Body of pancreas (tissue), 4 donors: ENCODE measurements around the gene FBXO45. TPM values are rescaled to one million over a fixed set of nuclear protein-coding genes. Genes with fewer than 3 reads are reported as not detected.

Experiments used
- ATAC-seq: fragments of 150-250 bp; one replicate; pipeline ENCODE4 v1.9.1; 2016
- DNase-seq, 4 donors: peaks; one replicate each; pipeline ENCODE4 v3.0.0-alpha.2; 2019
- H3K27ac ChIP-seq, 4 donors: fragments of 200-600 bp; sonication (generic); 1 replicate in 3 of 4; 2 replicates in 1 of 4; pipeline versions ENCODE4 v1.5.1 to v1.6.1; 2016 to 2019; ENCODE audit warnings: mild to moderate bottlenecking in 1 of 4, mixed read lengths in 1 of 4, moderate library complexity in 1 of 4
- H3K27me3 ChIP-seq, 2 donors: fragments of 200-600 bp; sonication (generic); one replicate each; pipeline ENCODE4 v1.6.0; 2016; ENCODE audit warnings: mild to moderate bottlenecking in 1 of 2
- H3K36me3 ChIP-seq, 2 donors: fragments of 200-600 bp; sonication (generic); replicated peaks in 1 of 2; 2 replicates each; pipeline ENCODE4 v1.5.1; 2016; ENCODE audit warnings: low read depth in 2 of 2; ENCODE audit not compliant: insufficient read depth in 1 of 2
- H3K4me1 ChIP-seq: fragments of 200-600 bp; sonication (generic); one replicate; pipeline ENCODE4 v1.6.0; 2016
- H3K4me3 ChIP-seq, 2 donors: fragments of 200-600 bp; sonication (generic); 1 replicate in 1 of 2; 2 replicates in 1 of 2; pipeline ENCODE4 v1.5.1; 2016 to 2019
- H3K9me3 ChIP-seq, 3 donors: fragments of 200-600 bp; sonication (generic); 1 replicate in 2 of 3; 2 replicates in 1 of 3; pipeline ENCODE4 v1.5.1; 2016
- CTCF ChIP-seq, 7 experiments: fragments of 450-650 bp in 4 of 7; fragments of 200-600 bp in 3 of 7; sonication (generic) in 3 of 7; IDR thresholded peaks; one replicate each; pipeline ENCODE4 v1.5.1; 2016 to 2019; ENCODE audit warnings: antibody characterized with exemption in 7 of 7
- POLR2A ChIP-seq, 3 donors: fragments of 450-650 bp; IDR thresholded peaks; one replicate each; pipeline ENCODE4 v1.6.1; 2016; ENCODE audit warnings: antibody characterized with exemption in 3 of 3, mild to moderate bottlenecking in 2 of 3
- WGBS, 2 donors: methylation state at CpG; one replicate each; pipeline ENCODE4 v1.1.5; 2017; 5-methylcytosine and 5-hydroxymethylcytosine counted together
- intact Hi-C: fragments of 100-400 bp; cut with DNase I; formaldehyde crosslinking; loops from one replicate; pipeline ENCODE4 v1.15.1; 2023
- total RNA-seq, 2 donors: library from RNA; depleted of rRNA; stranded (reverse); fragments of >200 nt; gene quantifications; one replicate each; pipeline ENCODE4 v1.1.0, GENCODE V29; 2016

FBXO45 gene
- total RNA-seq, 2 donors from 2014 or later: 1.3 to 4.4 TPM

GRCh38 chr3:196537319-196537984 lies 31.0 kb upstream of the FBXO45 start:
- TF ChIP-seq POLR2A (IDR thresholded peaks at IDR 0.05) (no peak), CTCF (IDR thresholded peaks at IDR 0.05) (peak; percentile 41 to 67 (median 57))
- ATAC-seq (no peak), DNase-seq (peak; percentile 15 to 61 (median 24))
- no peak overlapping the region for H3K27ac ChIP-seq
- WGBS, 2 donors: 31 to 43% methylated on average over 16 to 18 of the region's 18 CpGs
- intact Hi-C loops: no loop called here
- no peaks in the 10 kb centered on the region for H3K9me3 ChIP-seq
- no peaks in the 10 kb centered on the region for H3K36me3 ChIP-seq
- H3K27me3 ChIP-seq: no peaks in the 10 kb centered on the region
- no peaks in the 10 kb centered on the region for H3K4me1 ChIP-seq
- H3K4me3 ChIP-seq: no peak overlapping the region

DNA sequence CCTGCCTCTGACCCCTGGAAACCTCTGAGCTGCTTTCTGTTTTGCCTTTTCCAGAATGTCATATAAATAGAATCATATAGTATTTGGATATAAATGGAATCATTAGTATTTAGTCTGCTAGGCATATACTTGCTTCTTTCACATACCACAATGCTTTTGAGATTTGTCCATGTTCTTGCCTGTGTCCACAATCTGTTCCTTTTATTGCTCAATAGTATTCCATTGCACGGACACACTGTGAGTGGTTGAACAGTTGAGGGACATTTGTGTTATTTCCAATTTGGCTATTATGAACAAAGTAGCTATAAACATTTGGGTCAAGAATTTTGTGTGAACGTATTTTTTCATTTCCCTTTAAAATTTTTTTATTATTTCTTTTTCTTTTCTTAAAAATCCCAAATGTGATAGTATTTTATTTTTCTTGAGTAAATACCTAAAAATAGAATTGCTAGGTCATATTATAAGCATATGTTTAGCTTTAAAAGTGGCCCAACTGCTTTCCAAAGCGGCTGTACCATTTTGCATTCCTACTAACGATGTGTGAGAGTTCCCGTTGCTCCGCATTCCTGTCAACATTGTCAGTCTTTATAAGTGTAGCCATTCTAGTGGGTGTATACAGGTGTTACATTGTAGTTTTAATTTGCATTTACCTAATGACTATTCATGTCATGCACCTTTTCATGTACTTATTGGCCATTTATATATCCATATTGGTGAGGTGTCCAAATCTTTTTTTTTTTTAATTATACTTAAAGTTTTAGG lies 26.6 kb upstream of the FBXO45 start:
- no peak for ATAC-seq
- intact Hi-C loops: no loop called here
- H3K27ac ChIP-seq: no peak overlapping the region
- no peak overlapping the region for H3K4me3 ChIP-seq
- no peaks in the 10 kb centered on the region for H3K4me1 ChIP-seq
- TF ChIP-seq POLR2A (IDR thresholded peaks at IDR 0.05) (no peak), CTCF (IDR thresholded peaks at IDR 0.05) (no peak)
- no peak for DNase-seq
- 86 to 87% methylated on average over 6 of the region's 6 CpGs for WGBS, 2 donors
- no peaks in the 10 kb centered on the region for H3K27me3 ChIP-seq
- no peaks in the 10 kb centered on the region for H3K36me3 ChIP-seq
- no peaks in the 10 kb centered on the region for H3K9me3 ChIP-seq

- Histone ChIP-seq H3K9me3 (peaks cover 0 to 9% (median 0%) of the 10 kb centered on the region in 3 donors), H3K4me1 (no peaks in the 10 kb centered on the region), H3K36me3 (no peaks in the 10 kb centered on the region), H3K4me3 (no peak overlapping the region), H3K27me3 (no peaks in the 10 kb centered on the region), H3K27ac (no peak overlapping the region)
- 91 to 94% methylated on average over 2 of the region's 2 CpGs for WGBS, 2 donors
- TF ChIP-seq POLR2A (IDR thresholded peaks at IDR 0.05): no peak
- TF ChIP-seq CTCF (IDR thresholded peaks at IDR 0.05): no peak
- DNase-seq: no peak
- intact Hi-C loops: no loop called here
- no peak for ATAC-seq
Measured at GRCh38 chr3:196544491-196544992, 23.9 kb upstream of the FBXO45 start.

GRCh38 chr3:196546537-196546936 lies 21.9 kb upstream of the FBXO45 start:
- DNase-seq: no peak
- ATAC-seq: no peak
- Histone ChIP-seq H3K27ac (no peak overlapping the region), H3K4me1 (no peaks in the 10 kb centered on the region), H3K27me3 (no peaks in the 10 kb centered on the region), H3K4me3 (no peak overlapping the region), H3K9me3 (peaks cover 0 to 18% (median 0%) of the 10 kb centered on the region in 3 donors), H3K36me3 (no peaks in the 10 kb centered on the region)
- intact Hi-C loops: no loop called here
- WGBS, 2 donors: 21 to 26% methylated on average over 5 of the region's 5 CpGs
- no peak for TF ChIP-seq CTCF (IDR thresholded peaks at IDR 0.05)
- TF ChIP-seq POLR2A (IDR thresholded peaks at IDR 0.05): no peak
